GM18861 (cell line): ENCODE measurements around the gene ABCA1.
"Not testable (repeated sequence)": the region's sequence is repeated elsewhere in the genome, so short reads cannot be mapped to it uniquely, and the experiment has no call there.

ENCODE experiments used
- ATAC-seq: cut with Tn5 transposase; IDR thresholded peaks from one replicate; pipeline ENCODE4 v1.9.1; 2021; ENCODE audit not compliant: unreplicated experiment

The ABCA1 gene

GRCh38 chr9:104951487-104951886 lies 23.5 kb upstream of the ABCA1 start:
- no peak for ATAC-seq

GRCh38 chr9:104950838-104951237 lies 22.9 kb upstream of the ABCA1 start:
- no peak for ATAC-seq

- ATAC-seq: no peak
Observed at GRCh38 chr9:104948277-104948676, 20.3 kb upstream of the ABCA1 start.

GRCh38 chr9:104944871-104945270 lies 16.9 kb upstream of the ABCA1 start:
- no peak for ATAC-seq

GRCh38 chr9:104944356-104944755 lies 16.4 kb upstream of the ABCA1 start:
- ATAC-seq: no peak

GRCh38 chr9:104941597-104941996 lies 13.6 kb upstream of the ABCA1 start:
- ATAC-seq: no peak

GRCh38 chr9:104936291-104936690 lies 8.3 kb upstream of the ABCA1 start:
- no peak for ATAC-seq

GRCh38 chr9:104935501-104935810 lies 7.5 kb upstream of the ABCA1 start:
- ATAC-seq: not testable (repeated sequence)

- no peak for ATAC-seq
Observed at GRCh38 chr9:104934691-104935500, 6.9 kb upstream of the ABCA1 start.

GRCh38 chr9:104933091-104933490 lies 5.1 kb upstream of the ABCA1 start:
- ATAC-seq: not testable (repeated sequence)

GRCh38 chr9:104931256-104931655 lies 3.3 kb upstream of the ABCA1 start:
- ATAC-seq: no peak

- no peak for ATAC-seq
Observed at GRCh38 chr9:104927216-104927911, 591 bp downstream of the ABCA1 start.

- peak; percentile 78 for ATAC-seq
Observed at GRCh38 chr9:104923740-104924139, 4.2 kb downstream of the ABCA1 start.

GRCh38 chr9:104923289-104923688 lies 4.7 kb downstream of the ABCA1 start:
- ATAC-seq: no peak

- ATAC-seq: not testable (repeated sequence)
Observed at GRCh38 chr9:104922748-104923147, 5.2 kb downstream of the ABCA1 start.

GRCh38 chr9:104921067-104921741 lies 6.8 kb downstream of the ABCA1 start:
- peak; percentile 44 for ATAC-seq

- no peak for ATAC-seq
Observed at GRCh38 chr9:104915753-104916152, 12.2 kb downstream of the ABCA1 start.

- ATAC-seq: no peak
Observed at GRCh38 chr9:104915049-104915448, 12.9 kb downstream of the ABCA1 start.

GRCh38 chr9:104914466-104914865 lies 13.5 kb downstream of the ABCA1 start:
- ATAC-seq: no peak

- no peak for ATAC-seq
Observed at GRCh38 chr9:104912606-104913005, 15.3 kb downstream of the ABCA1 start.

- no peak for ATAC-seq
Observed at GRCh38 chr9:104911032-104911607, 16.8 kb downstream of the ABCA1 start.
